IPS-18a (cell line): Measurements from ENCODE around the gene TRIM73.
A peak's percentile ranks its signal among the peaks of the same experiment; 100 is the strongest.
"Not testable (repeated sequence)": the region's sequence is repeated elsewhere in the genome, so short reads cannot be mapped to it uniquely, and the experiment has no call there.

Experiments used
- H3K27ac ChIP-seq: one replicate; pipeline ENCODE4 v1.5.1; 2013; ENCODE audit warnings: low read length
- H3K27me3 ChIP-seq: one replicate; pipeline ENCODE4 v1.6.1; 2013; ENCODE audit warnings: mild to moderate bottlenecking, low read length; ENCODE audit not compliant: control insufficient read depth, insufficient read depth
- H3K36me3 ChIP-seq: one replicate; pipeline ENCODE4 v1.6.1; 2013; ENCODE audit warnings: low read depth, low read length; ENCODE audit not compliant: control insufficient read depth
- H3K4me1 ChIP-seq: one replicate; pipeline ENCODE4 v1.6.1; 2013; ENCODE audit warnings: low read depth, low read length; ENCODE audit not compliant: control insufficient read depth
- H3K4me3 ChIP-seq: one replicate; pipeline ENCODE4 v1.5.1; 2013; ENCODE audit warnings: low read length
- H3K9ac ChIP-seq: one replicate; pipeline ENCODE4 v1.6.1; 2013; ENCODE audit warnings: mild to moderate bottlenecking, low read length, moderate library complexity
- H3K9me3 ChIP-seq: one replicate; pipeline ENCODE4 v1.6.1; 2013; ENCODE audit warnings: low read depth, low read length; ENCODE audit not compliant: control insufficient read depth

The TRIM73 gene

DNA sequence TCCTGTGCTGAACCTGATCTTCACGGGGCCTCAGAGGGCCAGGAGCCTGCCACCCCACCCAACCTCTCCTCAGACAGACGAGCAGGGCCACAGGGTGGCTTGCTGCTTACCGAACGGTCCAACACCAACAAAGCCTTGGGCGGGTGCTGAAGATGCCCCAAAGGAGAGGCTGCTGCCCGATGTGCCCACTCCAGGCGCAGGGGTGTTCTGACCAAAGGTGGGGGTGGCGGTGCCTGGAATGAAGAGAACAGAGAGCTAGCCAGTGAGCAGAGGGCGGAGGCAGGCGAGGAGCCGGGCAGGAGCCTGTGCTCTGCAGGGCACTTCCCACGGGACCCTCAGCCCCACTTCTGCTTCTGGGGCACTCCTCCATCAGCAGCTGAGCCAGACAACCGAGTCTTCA is 23.8 kb downstream of the TRIM73 start:
- H3K9me3 ChIP-seq, H3K4me3 ChIP-seq, H3K9ac ChIP-seq, H3K27me3 ChIP-seq, H3K27ac ChIP-seq, H3K4me1 ChIP-seq: not testable (repeated sequence)
- H3K36me3 ChIP-seq: peaks cover 14% of the 10 kb centered on the region

DNA sequence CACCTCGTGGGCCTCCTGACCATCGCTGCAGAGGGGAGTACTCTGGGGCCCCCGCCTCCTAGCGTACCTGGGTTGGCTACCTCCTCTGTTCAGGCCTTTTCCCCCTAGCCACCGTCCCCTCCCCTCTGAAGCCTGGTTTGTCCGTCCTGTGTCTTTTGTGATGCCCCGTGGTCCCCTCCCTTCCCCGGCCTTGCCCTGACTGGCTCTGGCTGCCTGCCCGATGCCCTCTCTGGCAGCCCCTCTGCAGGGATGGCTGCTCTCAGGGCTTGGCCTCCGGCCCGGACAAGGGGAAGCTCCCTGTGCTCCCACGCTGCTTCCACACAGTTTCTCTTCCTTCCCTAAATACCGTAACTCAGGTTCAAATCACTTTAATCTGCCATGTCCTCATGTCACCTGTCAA is 24.3 kb downstream of the TRIM73 start:
- H3K9ac ChIP-seq, H3K4me3 ChIP-seq, H3K27me3 ChIP-seq, H3K9me3 ChIP-seq, H3K4me1 ChIP-seq, H3K27ac ChIP-seq: not testable (repeated sequence)
- peaks cover 19% of the 10 kb centered on the region for H3K36me3 ChIP-seq

DNA sequence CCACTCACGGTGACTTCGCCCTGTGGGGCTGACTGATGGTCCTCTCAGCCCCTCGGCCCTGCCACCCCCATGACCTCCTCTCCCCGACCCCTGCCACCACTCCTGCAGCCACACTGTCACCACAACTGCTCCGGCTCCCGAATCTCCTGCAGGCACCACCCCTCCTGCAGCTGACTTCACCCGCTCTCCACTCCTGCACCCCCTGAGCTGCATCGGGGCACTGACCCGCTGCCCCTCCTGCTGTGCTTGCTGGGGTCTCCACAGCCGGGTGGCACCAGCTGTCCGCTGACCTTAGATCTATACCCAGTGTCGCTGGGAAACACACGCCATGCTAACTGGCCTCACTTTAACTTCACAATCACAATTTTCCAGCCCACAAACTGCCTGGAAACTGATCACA is 24.7 kb downstream of the TRIM73 start:
- not testable (repeated sequence) for H3K27me3 ChIP-seq, H3K4me3 ChIP-seq, H3K9me3 ChIP-seq, H3K27ac ChIP-seq, H3K4me1 ChIP-seq, H3K9ac ChIP-seq
- peaks cover 19% of the 10 kb centered on the region for H3K36me3 ChIP-seq

DNA sequence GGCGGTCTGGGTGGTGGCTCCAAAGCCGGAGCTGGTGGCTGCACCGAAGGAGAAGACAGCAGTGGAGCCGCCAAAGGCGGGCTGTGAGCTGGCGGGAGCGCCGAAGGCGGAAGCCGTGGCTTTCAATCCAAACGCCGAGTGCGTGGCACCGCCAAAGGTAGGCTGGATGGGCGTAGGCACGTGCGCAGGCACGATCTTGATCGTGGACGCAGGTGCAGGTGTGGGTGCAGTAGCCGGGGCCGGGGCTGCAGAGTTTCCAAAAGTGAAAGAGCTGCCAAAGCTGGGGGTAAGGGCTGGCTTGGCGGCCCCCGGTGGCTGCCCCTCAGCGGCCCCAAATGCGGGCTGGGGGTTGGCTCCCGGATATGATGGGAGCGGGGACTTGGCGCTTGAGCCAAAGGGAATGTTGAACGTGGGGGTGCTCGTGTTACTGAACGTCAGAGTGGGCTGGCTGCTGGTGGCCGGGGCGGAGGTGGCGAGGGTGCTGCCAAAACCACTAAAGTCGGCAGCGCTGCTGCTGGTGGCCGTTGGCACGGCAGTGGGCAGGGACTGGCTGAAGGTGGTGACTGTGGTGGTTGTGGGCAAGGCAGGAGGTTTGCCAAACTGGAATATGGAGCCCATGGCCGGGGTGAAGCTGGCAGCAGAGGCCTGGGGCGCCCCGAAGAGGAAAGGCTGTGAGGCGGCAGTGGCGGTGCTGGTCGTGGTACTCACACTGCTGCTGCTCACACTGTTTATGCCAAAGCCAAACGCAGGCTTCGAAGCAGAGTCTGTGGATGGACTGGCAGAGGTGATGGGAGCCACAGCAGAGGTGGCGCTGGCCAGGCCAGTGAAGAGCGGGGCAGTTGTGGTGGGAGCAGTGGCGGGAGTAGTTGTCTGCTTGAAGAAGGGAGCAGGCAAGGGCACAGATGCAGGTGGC is 26.6 kb downstream of the TRIM73 start:
- H3K4me1 ChIP-seq, H3K9ac ChIP-seq, H3K9me3 ChIP-seq, H3K27ac ChIP-seq, H3K4me3 ChIP-seq, H3K27me3 ChIP-seq: not testable (repeated sequence)
- H3K36me3 ChIP-seq: peaks cover 15% of the 10 kb centered on the region

DNA sequence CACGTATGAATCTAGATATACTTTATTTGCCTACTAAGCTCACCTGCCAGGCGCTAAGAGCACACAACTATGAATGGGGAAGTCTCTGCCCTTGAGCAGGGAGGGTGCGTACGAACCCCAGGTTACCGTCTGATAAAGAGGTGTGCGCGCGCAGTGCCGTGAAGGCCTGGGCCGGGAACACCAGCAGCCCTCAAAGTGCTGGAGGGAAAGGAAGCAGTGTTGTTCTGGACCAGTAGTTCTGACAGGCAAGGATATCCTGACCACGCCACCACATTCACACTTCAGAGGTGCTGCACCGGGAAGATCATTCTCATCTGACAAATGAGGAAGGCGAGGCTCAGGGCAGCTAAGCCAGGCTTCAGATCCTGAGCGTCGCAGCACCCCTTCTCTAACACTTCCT is 28.1 kb downstream of the TRIM73 start:
- not testable (repeated sequence) for H3K9me3 ChIP-seq, H3K27me3 ChIP-seq, H3K4me3 ChIP-seq, H3K9ac ChIP-seq, H3K4me1 ChIP-seq, H3K27ac ChIP-seq
- H3K36me3 ChIP-seq: peaks cover 15% of the 10 kb centered on the region

DNA sequence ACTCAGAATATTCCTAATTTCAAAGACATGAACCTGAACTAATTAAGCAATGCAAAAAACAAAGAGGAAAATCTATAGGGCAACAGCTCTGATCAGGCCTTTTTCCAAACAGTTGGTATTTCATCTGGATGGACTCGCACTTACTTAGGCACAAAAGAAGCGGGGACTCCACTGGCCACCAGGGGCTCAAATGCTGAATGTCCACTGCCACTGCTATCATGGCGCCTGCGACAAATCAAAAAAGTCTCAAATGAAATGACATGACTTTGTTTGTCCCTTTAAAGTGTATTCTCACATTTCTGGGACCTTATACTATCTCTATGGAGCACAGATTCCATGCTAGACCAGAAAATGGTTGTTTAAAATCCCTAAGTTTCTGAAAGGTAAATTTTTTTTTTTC is 43.6 kb downstream of the TRIM73 start:
- not testable (repeated sequence) for H3K9ac ChIP-seq, H3K9me3 ChIP-seq, H3K4me1 ChIP-seq, H3K4me3 ChIP-seq, H3K27me3 ChIP-seq, H3K27ac ChIP-seq
- H3K36me3 ChIP-seq: peaks cover 46% of the 10 kb centered on the region

DNA sequence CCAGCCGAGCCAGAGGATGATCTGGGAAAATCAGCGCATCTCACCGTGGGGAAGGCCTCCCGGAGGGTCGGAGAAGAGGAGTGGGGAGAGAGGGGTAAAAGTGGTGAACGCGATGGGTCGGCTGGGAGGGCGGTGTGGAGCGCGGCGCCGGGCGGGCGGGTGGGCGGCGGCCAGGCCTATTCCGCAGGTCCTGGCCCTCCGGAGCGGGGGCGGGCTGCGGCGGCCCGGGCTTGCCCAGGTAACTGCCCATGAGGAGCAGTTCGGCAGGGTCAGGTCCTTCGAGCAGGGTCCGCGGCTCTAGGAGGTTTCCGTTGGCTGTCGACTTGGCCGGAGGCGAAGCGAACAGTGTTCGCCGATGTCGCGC is 46.7 kb downstream of the TRIM73 start:
- H3K4me1 ChIP-seq, H3K27me3 ChIP-seq, H3K27ac ChIP-seq, H3K9ac ChIP-seq, H3K9me3 ChIP-seq: not testable (repeated sequence)
- peak overlapping the region; percentile 44 for H3K4me3 ChIP-seq
- H3K36me3 ChIP-seq: peaks cover 27% of the 10 kb centered on the region

DNA sequence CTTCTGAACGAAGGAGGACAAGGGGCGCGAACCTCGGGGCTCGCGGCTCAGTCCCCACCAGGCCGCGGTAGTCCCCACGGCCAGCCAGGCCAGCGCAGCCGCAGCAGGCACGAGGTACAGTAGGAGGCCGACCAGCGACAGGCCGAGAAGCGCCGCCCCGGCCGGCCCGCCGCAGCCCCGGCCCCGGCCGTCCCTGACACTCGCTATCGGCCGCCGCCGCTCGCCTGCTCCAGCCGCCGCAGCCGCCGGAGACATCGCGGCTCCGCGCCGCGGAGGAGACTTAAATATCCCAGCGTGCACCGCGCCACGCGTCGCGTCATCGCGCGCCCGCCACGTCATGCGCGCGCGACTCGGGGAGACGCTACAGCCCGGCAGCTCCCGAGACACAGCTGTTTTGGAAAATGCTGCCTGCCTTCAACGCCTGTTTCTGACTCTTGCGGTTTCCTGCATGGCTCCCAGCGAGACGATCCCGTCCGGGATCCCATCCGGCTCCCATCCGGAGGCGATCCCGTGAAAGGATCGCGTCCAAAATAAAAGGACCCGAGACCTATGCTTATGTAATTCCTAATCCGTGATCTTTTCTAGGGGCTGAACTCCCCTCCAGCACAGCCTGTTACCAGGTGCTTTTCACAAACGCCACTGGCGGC is 47.2 kb downstream of the TRIM73 start:
- Histone ChIP-seq H3K36me3 (peaks cover 24% of the 10 kb centered on the region), H3K9ac (peak overlapping the region; percentile 56), H3K4me3 (peak overlapping the region; percentile 63)
- not testable (repeated sequence) for H3K9me3 ChIP-seq, H3K27me3 ChIP-seq, H3K27ac ChIP-seq, H3K4me1 ChIP-seq

DNA sequence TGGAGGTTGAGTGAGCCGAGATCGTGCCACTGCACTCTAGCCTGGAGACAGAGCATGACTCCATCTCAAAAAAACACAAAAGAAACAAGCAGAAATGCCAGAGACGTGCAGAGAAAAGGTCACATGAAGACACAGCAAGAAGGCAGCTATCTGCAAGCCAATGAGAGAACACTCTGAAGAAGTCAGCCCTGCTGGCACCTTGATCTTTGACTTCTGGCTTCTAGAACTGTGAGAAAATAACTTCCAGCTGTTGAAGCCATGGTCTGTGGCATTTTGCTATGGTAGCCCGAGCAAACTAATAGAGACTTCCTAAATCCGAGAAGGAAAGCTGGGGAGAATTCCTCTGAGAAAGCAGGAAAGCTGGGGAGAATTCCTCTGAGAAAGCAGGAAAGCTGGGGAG is 54.5 kb downstream of the TRIM73 start:
- not testable (repeated sequence) for H3K4me1 ChIP-seq

DNA sequence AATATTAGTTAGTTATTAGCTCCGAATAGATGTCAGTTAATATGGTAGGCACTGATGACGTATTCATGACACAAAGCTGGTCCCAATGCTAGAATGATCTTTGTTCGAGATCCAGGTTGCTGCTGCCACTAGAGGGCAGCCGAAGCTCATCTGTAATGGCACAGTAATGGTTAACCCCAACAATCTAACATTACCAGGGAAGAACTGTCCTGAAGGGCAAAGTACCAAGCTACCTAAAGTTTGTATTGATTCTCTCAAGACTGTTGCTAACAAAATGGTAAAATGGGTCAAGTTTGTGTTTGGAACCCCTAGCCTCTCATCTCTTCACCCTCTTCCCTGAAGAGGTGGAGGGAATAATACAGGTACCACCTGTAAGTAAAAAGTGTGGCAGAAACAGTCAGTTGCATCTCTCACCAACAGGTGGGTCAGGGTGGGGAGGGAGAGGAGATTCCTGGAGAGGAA is 57.1 kb downstream of the TRIM73 start:
- not testable (repeated sequence) for H3K27me3 ChIP-seq, H3K4me1 ChIP-seq, H3K36me3 ChIP-seq, H3K9me3 ChIP-seq, H3K4me3 ChIP-seq, H3K27ac ChIP-seq, H3K9ac ChIP-seq

More for the DNA sequence above, 54.5 kb downstream of the TRIM73 start:
- H3K9me3 ChIP-seq, H3K36me3 ChIP-seq, H3K4me3 ChIP-seq, H3K9ac ChIP-seq, H3K27ac ChIP-seq, H3K27me3 ChIP-seq: not testable (repeated sequence)
